Hepatocyte (in vitro differentiated cells): Measurements from ENCODE around the gene CRELD2.

Experiments used
- CTCF ChIP-seq: fragments of 200-600 bp; sonication (generic); IDR thresholded peaks from 2 replicates; pipeline ENCODE4 v1.5.1; 2016; ENCODE audit warnings: antibody characterized with exemption, mild to moderate bottlenecking; ENCODE audit not compliant: poor library complexity
- EZH2 ChIP-seq: fragments of 200-600 bp; sonication (generic); IDR thresholded peaks from 2 replicates; pipeline ENCODE4 v1.6.1; 2016; ENCODE audit warnings: antibody characterized with exemption, mild to moderate bottlenecking, borderline replicate concordance
- EZH2phosphoT487 ChIP-seq: fragments of 200-600 bp; sonication (generic); IDR thresholded peaks from one replicate; pipeline ENCODE4 v1.6.1; 2018; ENCODE audit warnings: antibody characterized with exemption, mild to moderate bottlenecking, low read depth, moderate library complexity; ENCODE audit not compliant: unreplicated experiment, severe bottlenecking

GRCh38 chr22:49973018-49973961 lies 54.9 kb downstream of the CRELD2 start:
- TF ChIP-seq CTCF = no peak
- TF ChIP-seq EZH2 = no peak
- no peak for TF ChIP-seq EZH2phosphoT487
